Breast epithelium (tissue), 4 donors: Measurements from ENCODE around the gene PSMA3. TPM values are rescaled to one million over a fixed set of nuclear protein-coding genes. Genes with fewer than 3 reads are reported as not detected.

Source experiments
- DNase-seq, 2 donors: peaks; one replicate each; pipeline ENCODE4 v3.0.0-alpha.2; 2019; ENCODE audit warnings: low spot score in 2 of 2
- H3K27ac ChIP-seq, 2 donors: fragments of 200-600 bp; sonication (generic) in 1 of 2; one replicate each; pipeline ENCODE4 v1.5.1; 2016 to 2019; ENCODE audit warnings: mild to moderate bottlenecking in 1 of 2
- H3K27me3 ChIP-seq, 2 donors: fragments of 200-600 bp; sonication (generic) in 1 of 2; one replicate each; pipeline versions ENCODE4 v1.5.1 to v1.6.0; 2017 to 2019; ENCODE audit warnings: control low read depth in 1 of 2, mild to moderate bottlenecking in 1 of 2
- H3K36me3 ChIP-seq: fragments of 200-600 bp; one replicate; pipeline ENCODE4 v1.5.1; 2019
- H3K4me1 ChIP-seq, 2 donors: fragments of 200-600 bp; sonication (generic); one replicate each; pipeline ENCODE4 v1.5.1; 2016 to 2019; ENCODE audit warnings: control low read depth in 1 of 2
- H3K4me3 ChIP-seq, 3 donors: fragments of 200-600 bp; sonication (generic); 1 replicate in 2 of 3; 2 replicates in 1 of 3; pipeline ENCODE4 v1.5.1; 2016 to 2019; ENCODE audit warnings: mild to moderate bottlenecking in 3 of 3, moderate library complexity in 2 of 3
- H3K9me3 ChIP-seq, 2 donors: fragments of 200-600 bp; sonication (generic) in 1 of 2; one replicate each; pipeline ENCODE4 v1.5.1; 2016 to 2019; ENCODE audit warnings: control low read depth in 1 of 2
- POLR2A ChIP-seq: fragments of 450-650 bp; IDR thresholded peaks from one replicate; pipeline ENCODE4 v1.6.1; 2016; ENCODE audit warnings: antibody characterized with exemption, mild to moderate bottlenecking, moderate library complexity
- POLR2AphosphoS5 ChIP-seq, 3 donors: sonication (generic); formaldehyde crosslinking; IDR thresholded peaks; one replicate each; pipeline ENCODE4 v1.6.1; 2017; ENCODE audit warnings: antibody characterized with exemption in 3 of 3
- intact Hi-C: fragments of 100-400 bp; cut with DNase I; formaldehyde crosslinking; loops from one replicate; pipeline ENCODE4 v1.15.1; 2023; ENCODE audit warnings: low total_unique reads
- total RNA-seq, 3 donors: library from RNA; depleted of rRNA; stranded (reverse); fragments of >200 nt; gene quantifications; one replicate each; pipeline ENCODE4 v1.1.0, GENCODE V29; 2016
- TF ChIP-seq, protein P1 (sequence below), 3 donors: fragments of 450-650 bp; IDR thresholded peaks; one replicate each; pipeline ENCODE4 v1.5.1; 2016 to 2017; ENCODE audit warnings: antibody characterized with exemption in 3 of 3, mild to moderate bottlenecking in 3 of 3, moderate library complexity in 3 of 3

The PSMA3 gene
- 100 to 1,000 TPM in 1 of 3 donors, 10 to 100 TPM in 2; 76.2 to 113 (median 88.1) TPM for total RNA-seq

DNA sequence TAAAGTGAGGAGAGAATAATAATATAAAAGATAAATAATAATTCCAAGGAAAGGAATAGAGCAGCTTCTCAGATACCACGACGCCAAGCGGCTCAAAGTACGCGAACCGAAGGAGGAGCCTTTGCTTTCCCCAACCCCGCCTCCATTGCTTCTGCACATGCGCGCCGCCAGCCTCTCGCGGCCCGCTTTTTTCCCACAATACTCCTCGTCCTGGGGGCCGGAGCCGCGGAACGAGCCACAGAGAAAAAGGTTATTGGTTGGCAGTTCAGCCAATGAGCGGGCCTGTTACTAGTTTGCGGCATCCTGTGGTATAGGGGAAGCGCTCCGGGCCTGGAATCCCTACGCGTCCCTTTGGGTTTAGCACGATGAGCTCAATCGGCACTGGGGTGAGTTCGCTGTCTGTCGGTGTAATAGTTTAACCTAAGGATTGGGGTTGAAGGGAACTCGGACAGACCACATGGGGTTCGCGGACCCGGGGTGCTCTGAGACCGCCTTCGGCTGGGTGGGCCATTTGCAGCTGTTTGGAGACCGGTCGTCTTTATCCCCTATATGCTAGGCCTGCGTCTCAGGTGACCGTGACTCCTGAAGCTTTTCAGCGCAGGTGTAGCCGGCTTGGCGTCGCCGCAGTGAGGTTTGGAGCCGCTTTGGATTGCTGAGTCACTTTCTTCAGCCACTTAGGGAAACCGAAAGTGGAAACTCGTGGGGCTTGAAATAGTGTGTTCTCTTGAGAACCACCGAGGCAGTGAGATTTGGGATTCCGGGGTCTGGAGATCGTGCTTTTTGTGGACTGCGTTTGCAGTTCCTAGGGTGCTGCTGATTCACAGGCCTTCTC lies at the start of gene PSMA3:
TSS of gene PSMA3 (plus strand) at position 288 of the 832 bp plus-strand sequence. CDS start at position 366, 78 bp downstream.
- peak within 1 kb of the TSS; percentile 98 for H3K27ac ChIP-seq
- TF ChIP-seq, protein P1, sequence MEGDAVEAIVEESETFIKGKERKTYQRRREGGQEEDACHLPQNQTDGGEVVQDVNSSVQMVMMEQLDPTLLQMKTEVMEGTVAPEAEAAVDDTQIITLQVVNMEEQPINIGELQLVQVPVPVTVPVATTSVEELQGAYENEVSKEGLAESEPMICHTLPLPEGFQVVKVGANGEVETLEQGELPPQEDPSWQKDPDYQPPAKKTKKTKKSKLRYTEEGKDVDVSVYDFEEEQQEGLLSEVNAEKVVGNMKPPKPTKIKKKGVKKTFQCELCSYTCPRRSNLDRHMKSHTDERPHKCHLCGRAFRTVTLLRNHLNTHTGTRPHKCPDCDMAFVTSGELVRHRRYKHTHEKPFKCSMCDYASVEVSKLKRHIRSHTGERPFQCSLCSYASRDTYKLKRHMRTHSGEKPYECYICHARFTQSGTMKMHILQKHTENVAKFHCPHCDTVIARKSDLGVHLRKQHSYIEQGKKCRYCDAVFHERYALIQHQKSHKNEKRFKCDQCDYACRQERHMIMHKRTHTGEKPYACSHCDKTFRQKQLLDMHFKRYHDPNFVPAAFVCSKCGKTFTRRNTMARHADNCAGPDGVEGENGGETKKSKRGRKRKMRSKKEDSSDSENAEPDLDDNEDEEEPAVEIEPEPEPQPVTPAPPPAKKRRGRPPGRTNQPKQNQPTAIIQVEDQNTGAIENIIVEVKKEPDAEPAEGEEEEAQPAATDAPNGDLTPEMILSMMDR (IDR thresholded peaks at IDR 0.05): peak in 1 of 3 donors; percentile 17
- TF ChIP-seq POLR2A (peak; percentile 79), POLR2AphosphoS5 (IDR thresholded peaks at IDR 0.05) (peak; percentile 86 to 97 (median 95))
- peaks cover 0 to 6% of the 10 kb centered on the region in 2 donors for H3K4me1 ChIP-seq
- no peaks in the 10 kb centered on the region for H3K36me3 ChIP-seq
- no peaks in the 10 kb centered on the region for H3K9me3 ChIP-seq
- H3K4me3 ChIP-seq: peak within 1 kb of the TSS; percentile 87 to 95 (median 93)
- no peaks in the 10 kb centered on the region for H3K27me3 ChIP-seq
- peak; percentile 97 to 98 for DNase-seq
- intact Hi-C loops: no loop called here

DNA sequence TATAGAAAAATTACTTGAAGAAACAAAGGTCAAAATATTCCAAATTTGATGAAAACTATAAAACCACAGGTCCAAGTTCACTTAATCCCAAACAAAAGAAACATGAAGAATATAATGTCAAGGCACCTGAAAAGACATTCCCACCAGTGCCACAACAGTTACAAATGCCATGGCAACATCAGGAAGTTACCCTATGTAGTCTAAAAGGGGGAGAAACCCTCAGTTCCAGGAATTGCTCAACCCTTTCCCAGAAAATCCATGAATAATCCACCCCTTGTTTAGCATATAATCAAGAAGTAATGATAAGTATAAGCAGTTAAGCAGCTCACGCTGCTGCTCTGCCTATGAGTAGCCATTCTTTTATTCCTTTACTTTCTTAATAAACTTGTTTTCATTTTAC lies 48.4 kb upstream of the PSMA3 start:
- Histone ChIP-seq H3K27ac (no peak overlapping the region), H3K4me1 (peaks cover 0 to 5% of the 10 kb centered on the region in 2 donors), H3K9me3 (no peaks in the 10 kb centered on the region), H3K36me3 (no peaks in the 10 kb centered on the region), H3K4me3 (no peak overlapping the region), H3K27me3 (no peaks in the 10 kb centered on the region)
- no peak for DNase-seq
- TF ChIP-seq POLR2AphosphoS5 (IDR thresholded peaks at IDR 0.05) (no peak), POLR2A (no peak)
- TF ChIP-seq, protein P1 (IDR thresholded peaks at IDR 0.05): no peak
- intact Hi-C loops: no loop called here

DNA sequence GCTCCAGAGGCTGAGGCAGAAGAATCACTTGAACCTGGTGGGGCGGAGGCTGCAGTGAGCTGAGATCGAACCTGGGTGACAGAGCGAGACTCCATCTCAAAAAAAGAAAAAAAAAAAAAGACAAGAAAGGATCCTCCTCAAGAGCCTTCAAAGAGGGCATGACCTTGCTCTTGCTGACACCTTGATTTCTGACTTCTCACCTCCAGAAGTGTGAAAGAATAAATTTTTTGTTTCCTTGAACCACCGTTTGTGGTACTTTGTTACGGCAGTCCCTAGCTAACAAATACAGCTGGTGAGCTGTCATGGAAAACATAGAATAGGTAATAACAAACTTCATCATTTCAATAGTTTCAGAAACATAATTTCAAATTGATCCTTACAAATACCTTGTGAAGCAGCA lies 46.6 kb upstream of the PSMA3 start:
- Histone ChIP-seq H3K4me1 (peaks cover 0 to 8% of the 10 kb centered on the region in 2 donors), H3K9me3 (no peaks in the 10 kb centered on the region), H3K36me3 (no peaks in the 10 kb centered on the region), H3K4me3 (no peak overlapping the region), H3K27me3 (no peaks in the 10 kb centered on the region), H3K27ac (no peak overlapping the region)
- TF ChIP-seq, protein P1 (IDR thresholded peaks at IDR 0.05): no peak
- TF ChIP-seq POLR2AphosphoS5 (IDR thresholded peaks at IDR 0.05) (no peak), POLR2A (no peak)
- no peak for DNase-seq
- intact Hi-C loops: no loop called here

DNA sequence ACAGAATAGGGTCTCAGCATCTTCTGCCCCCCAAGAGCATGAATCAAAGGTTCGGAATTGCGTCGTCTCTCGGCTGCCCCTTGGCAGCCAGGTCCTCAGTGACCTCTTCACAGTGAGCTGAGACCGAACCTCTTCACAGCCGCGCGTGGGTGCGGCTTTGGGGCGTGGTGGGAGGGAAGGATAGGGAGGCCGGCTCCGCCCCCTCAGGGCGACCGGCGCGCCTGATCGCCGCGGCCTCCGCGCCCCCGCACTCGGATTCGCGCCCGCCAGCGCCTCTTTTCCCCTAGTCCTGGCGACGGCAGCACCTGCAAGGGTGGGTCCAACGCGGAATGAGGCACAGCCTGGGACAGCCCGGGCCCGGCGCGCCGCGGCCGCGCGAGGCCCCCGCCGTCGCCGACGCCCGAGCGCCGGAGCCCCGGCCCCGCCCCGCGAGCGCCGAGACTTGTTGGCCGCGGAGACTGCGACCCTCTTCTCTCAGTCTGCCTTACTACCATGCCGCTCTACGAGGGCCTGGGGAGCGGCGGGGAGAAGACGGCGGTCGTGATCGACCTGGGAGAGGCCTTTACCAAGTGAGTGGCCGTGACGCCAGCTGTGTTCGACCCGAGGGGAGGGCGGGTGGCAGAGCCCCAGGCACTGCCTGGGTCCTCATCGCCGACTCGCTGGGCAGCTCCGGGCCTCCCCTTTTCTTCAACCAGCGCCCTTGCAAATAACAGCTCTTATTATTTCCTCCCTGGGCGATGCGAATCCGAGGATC lies 44.7 kb upstream of the PSMA3 start, which contains the start of gene ACTR10:
TSS of gene ACTR10 (plus strand) at position 424 of the 754 bp plus-strand sequence. CDS start at position 493, 69 bp downstream.
- intact Hi-C loops: no loop called here
- Histone ChIP-seq H3K9me3 (no peaks in the 10 kb centered on the region), H3K4me1 (peaks cover 0 to 8% of the 10 kb centered on the region in 2 donors), H3K27ac (peak within 1 kb of the TSS; percentile 97 to 99), H3K36me3 (no peaks in the 10 kb centered on the region), H3K4me3 (peak within 1 kb of the TSS; percentile 72 to 97 (median 91)), H3K27me3 (no peaks in the 10 kb centered on the region)
- peak; percentile 11 for TF ChIP-seq POLR2A
- TF ChIP-seq POLR2AphosphoS5 (IDR thresholded peaks at IDR 0.05): peak; percentile 55 to 79 (median 63)
- TF ChIP-seq, protein P1 (IDR thresholded peaks at IDR 0.05): no peak
- DNase-seq: peak; percentile 85 to 86
